Kidney (tissue), 14 donors: Measurements from ENCODE around the gene ACOXL. TPM values are rescaled to one million over a fixed set of nuclear protein-coding genes. Genes with fewer than 3 reads are reported as not detected.

Experiments used
- DNase-seq, 5 donors: peaks; one replicate each; pipeline ENCODE4 v3.0.0-alpha.2; 2013 to 2020
- FAIRE-seq: peaks from 2 replicates; lab custom pipeline; 2012; peaks lifted over from hg19 to GRCh38; lab: Jason Lieb, UNC
- H3K27ac ChIP-seq, 2 donors: one replicate each; pipeline ENCODE4 v1.7.0; 2013; ENCODE audit warnings: low read depth in 2 of 2, low read length in 2 of 2, inconsistent platforms in 1 of 2
- H3K27me3 ChIP-seq: one replicate; pipeline ENCODE4 v1.7.1; 2013; ENCODE audit warnings: low read length, inconsistent platforms; ENCODE audit not compliant: control insufficient read depth, insufficient read depth
- H3K36me3 ChIP-seq, 3 donors: one replicate each; pipeline versions ENCODE4 v1.7.0 to v1.7.1; 2013; ENCODE audit warnings: low read length in 3 of 3, control low read depth in 1 of 3, inconsistent platforms in 1 of 3; ENCODE audit not compliant: insufficient read depth in 3 of 3, control insufficient read depth in 2 of 3
- H3K4me1 ChIP-seq, 3 donors: one replicate each; pipeline versions ENCODE4 v1.7.0 to v1.7.1; 2013; ENCODE audit warnings: low read length in 3 of 3, inconsistent platforms in 1 of 3, low read depth in 1 of 3; ENCODE audit not compliant: control insufficient read depth in 2 of 3, insufficient read depth in 2 of 3
- H3K4me3 ChIP-seq, 3 donors: one replicate each; pipeline versions ENCODE4 v1.7.0 to v1.8.1; 2013; ENCODE audit warnings: low read length in 3 of 3, control low read depth in 1 of 3, inconsistent platforms in 1 of 3
- H3K9ac ChIP-seq, 3 donors: one replicate each; pipeline versions ENCODE4 v1.7.0 to v1.7.1; 2013; ENCODE audit warnings: low read length in 3 of 3, control low read depth in 1 of 3, inconsistent platforms in 1 of 3
- H3K9me3 ChIP-seq, 3 donors: one replicate each; pipeline versions ENCODE4 v1.7.0 to v1.7.1; 2013; ENCODE audit warnings: low read length in 3 of 3, control low read depth in 1 of 3, inconsistent platforms in 1 of 3; ENCODE audit not compliant: control insufficient read depth in 2 of 3, insufficient read depth in 1 of 3
- intact Hi-C: fragments of 100-400 bp; cut with DNase I; formaldehyde crosslinking; loops from one replicate; pipeline ENCODE4 v1.11.1; 2022
- polyA plus RNA-seq: library from polyadenylated mRNA; stranded (reverse); fragments of 350-450 nt; fragmentation: Illumina TruSeq; extraction: RNeasy Lipid Tissue Mini Kit (QIAGEN cat#74804); gene quantifications from one replicate; pipeline ENCODE4 v1.2.3, GENCODE V29; 2014; ENCODE audit warnings: low read depth, low replicate concordance; ENCODE audit not compliant: insufficient read depth
- total RNA-seq: library from RNA; stranded (reverse); fragmentation: NEBNext Ultra II Directional; extraction: Animal tissue kit (Norgen Biotek cat#: 25700); gene quantifications from one replicate; pipeline ENCODE4 v1.2.1, GENCODE V29; 2021
- TF ChIP-seq, protein P1 (sequence below): IDR thresholded peaks from 3 replicates; pipeline ENCODE4 v1.5.1; 2012; ENCODE audit warnings: mild to moderate bottlenecking, moderate library complexity, borderline replicate concordance; ENCODE audit not compliant: insufficient read depth; ENCODE audit errors: extremely low read depth
- donor health status: control.
- donor health status: control.
- donor health status: control.
- donor health status: control.
- donor health status: control.
- donor health status: DM: yes; HTN: yes; CAD: no.
- donor health status: Normal renal cell carcinoma (clear cell type).

ACOXL gene
- total and polyA plus RNA-seq, 2 donors from 2014 or later, result 2.0 TPM; not detected in 1

DNA sequence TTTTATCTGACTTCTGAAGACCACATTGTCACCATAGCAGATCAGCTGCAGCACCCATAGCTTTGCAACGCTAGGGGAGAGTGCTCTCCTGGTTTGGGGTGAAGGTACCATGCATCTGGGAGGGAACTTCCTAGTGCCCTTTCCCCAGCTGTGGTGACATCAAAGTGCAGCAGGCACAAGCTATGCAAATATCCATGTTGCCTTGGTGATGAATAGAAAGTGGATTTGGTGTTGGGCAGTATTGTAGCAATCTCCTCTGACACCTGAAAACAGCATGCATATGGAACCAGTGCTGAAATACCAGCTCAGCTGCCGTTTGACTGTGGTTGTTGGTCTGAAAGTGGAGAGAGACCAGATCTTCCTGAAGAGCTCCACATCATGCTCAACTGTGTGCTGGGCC, 425.4 kb downstream of the ACOXL start:
- Histone ChIP-seq H3K27me3 (no peaks in the 10 kb centered on the region), H3K36me3 (peaks cover 0 to 15% (median 11%) of the 10 kb centered on the region in 3 donors), H3K4me1 (peaks cover 0 to 4% (median 3%) of the 10 kb centered on the region in 3 donors), H3K27ac (no peak overlapping the region), H3K4me3 (no peak overlapping the region), H3K9me3 (no peaks in the 10 kb centered on the region), H3K9ac (no peak overlapping the region)
- intact Hi-C loops, result no loop called here
- DNase-seq (no peak), FAIRE-seq (no peak)
- TF ChIP-seq, protein P1, sequence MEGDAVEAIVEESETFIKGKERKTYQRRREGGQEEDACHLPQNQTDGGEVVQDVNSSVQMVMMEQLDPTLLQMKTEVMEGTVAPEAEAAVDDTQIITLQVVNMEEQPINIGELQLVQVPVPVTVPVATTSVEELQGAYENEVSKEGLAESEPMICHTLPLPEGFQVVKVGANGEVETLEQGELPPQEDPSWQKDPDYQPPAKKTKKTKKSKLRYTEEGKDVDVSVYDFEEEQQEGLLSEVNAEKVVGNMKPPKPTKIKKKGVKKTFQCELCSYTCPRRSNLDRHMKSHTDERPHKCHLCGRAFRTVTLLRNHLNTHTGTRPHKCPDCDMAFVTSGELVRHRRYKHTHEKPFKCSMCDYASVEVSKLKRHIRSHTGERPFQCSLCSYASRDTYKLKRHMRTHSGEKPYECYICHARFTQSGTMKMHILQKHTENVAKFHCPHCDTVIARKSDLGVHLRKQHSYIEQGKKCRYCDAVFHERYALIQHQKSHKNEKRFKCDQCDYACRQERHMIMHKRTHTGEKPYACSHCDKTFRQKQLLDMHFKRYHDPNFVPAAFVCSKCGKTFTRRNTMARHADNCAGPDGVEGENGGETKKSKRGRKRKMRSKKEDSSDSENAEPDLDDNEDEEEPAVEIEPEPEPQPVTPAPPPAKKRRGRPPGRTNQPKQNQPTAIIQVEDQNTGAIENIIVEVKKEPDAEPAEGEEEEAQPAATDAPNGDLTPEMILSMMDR, result no peak

DNA sequence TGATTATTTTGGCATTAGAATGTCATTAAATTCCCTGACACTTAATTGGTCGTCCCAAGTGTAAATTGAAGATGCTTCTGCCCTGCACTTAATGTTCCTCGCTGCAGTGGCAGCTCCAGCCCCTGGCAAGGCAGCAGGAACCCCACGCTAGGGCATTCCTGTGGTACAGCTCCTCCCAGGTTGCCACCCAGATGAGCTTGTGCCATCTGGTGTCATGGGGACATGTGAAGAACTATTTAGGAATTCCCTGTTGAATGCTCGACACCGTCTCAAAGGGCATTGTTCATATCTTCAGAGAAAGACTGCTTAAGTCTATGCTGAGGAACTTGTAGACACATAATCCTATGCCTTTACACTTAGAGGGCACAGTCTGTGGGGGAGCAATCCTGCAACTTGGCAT, 427.3 kb downstream of the ACOXL start:
- Histone ChIP-seq H3K4me1 (peaks cover 0 to 10% (median 10%) of the 10 kb centered on the region in 3 donors), H3K4me3 (no peak overlapping the region), H3K27me3 (no peaks in the 10 kb centered on the region), H3K9ac (no peak overlapping the region), H3K36me3 (peaks cover 0 to 11% (median 11%) of the 10 kb centered on the region in 3 donors), H3K9me3 (no peaks in the 10 kb centered on the region), H3K27ac (no peak overlapping the region)
- TF ChIP-seq, protein P1, result no peak
- FAIRE-seq (no peak), DNase-seq (no peak)
- intact Hi-C loops, result no loop called here

DNA sequence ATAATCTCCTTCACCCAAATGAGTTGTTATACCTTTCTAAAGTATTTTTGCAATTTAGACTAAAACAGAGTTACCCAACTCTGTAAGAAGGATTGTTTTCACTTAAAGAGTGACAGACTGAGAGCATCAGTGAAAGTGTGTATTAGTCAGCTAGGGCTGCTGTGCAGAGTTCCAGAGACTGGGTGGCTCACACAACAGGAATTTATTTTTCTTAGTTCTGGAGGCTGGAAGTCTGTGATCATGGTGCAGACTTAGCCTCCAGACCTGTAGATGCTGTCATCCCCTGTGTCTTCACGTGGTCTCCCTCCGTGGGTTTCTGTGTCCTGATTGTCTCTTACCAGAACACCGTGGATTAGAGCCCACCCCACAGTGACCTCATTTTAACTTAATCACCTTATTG, 428.4 kb downstream of the ACOXL start:
- peaks cover 0 to 14% (median 9%) of the 10 kb centered on the region in 3 donors for H3K36me3 ChIP-seq
- H3K9ac ChIP-seq, result no peak overlapping the region
- H3K27me3 ChIP-seq, result no peaks in the 10 kb centered on the region
- DNase-seq (no peak), FAIRE-seq (no peak)
- H3K4me3 ChIP-seq, result no peak overlapping the region
- H3K9me3 ChIP-seq, result no peaks in the 10 kb centered on the region
- TF ChIP-seq, protein P1, result no peak
- H3K27ac ChIP-seq, result no peak overlapping the region
- peaks cover 0 to 10% (median 10%) of the 10 kb centered on the region in 3 donors for H3K4me1 ChIP-seq
- intact Hi-C loops, result no loop called here

DNA sequence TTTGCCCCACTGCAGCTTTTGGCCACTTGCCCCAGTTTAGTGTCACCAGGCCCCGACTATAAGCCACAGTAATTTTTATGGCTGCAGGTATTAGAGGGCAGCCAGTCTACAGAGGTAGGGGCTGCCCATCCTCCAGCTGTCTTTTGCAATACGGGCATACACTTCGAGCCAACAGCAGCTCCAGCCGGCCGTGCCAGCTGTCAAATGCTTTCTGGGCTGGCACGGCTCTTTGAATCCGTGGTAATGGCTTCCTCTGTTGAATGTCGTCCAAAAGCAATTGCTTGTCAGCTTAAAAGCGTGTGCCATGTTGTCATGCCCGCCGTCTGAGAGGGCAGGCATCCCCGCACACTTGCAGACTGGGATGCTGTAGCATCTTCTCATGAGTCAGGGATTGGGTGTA, 429.6 kb downstream of the ACOXL start:
- H3K27me3 ChIP-seq, result no peaks in the 10 kb centered on the region
- no peak for FAIRE-seq
- peaks cover 0 to 10% (median 10%) of the 10 kb centered on the region in 3 donors for H3K4me1 ChIP-seq
- H3K4me3 ChIP-seq, result no peak overlapping the region
- H3K36me3 ChIP-seq, result peaks cover 0 to 14% (median 9%) of the 10 kb centered on the region in 3 donors
- no peak overlapping the region for H3K27ac ChIP-seq
- H3K9me3 ChIP-seq, result no peaks in the 10 kb centered on the region
- H3K9ac ChIP-seq, result no peak overlapping the region
- DNase-seq, result no peak
- TF ChIP-seq, protein P1, result no peak
- intact Hi-C loops, result no loop called here
